K562 (cell line): ENCODE results near the gene CRIP1.

ENCODE experiments used
- BHLHE40 ChIP-seq: IDR thresholded peaks from 2 replicates; pipeline ENCODE4 v1.6.1; 2011; ENCODE audit warnings: low read length, improper control_type of control experiment
- CBFA2T2 ChIP-seq: fragments of 450-650 bp; conservative IDR thresholded peaks from 2 replicates; pipeline ENCODE4 v1.6.1; 2017; ENCODE audit warnings: mild to moderate bottlenecking
- ELK1 ChIP-seq: sonication (generic); formaldehyde crosslinking; IDR thresholded peaks from 2 replicates; pipeline ENCODE4 v1.8.1; 2022; ENCODE audit warnings: missing genetic modification reagents
- EP300 ChIP-seq: IDR thresholded peaks from 2 replicates; pipeline ENCODE4 v1.6.1; 2012; ENCODE audit warnings: low read length, improper control_type of control experiment
- MYBL2 ChIP-seq, 2 experiments: fragments of 450-650 bp in 1 of 2; sonication (generic) in 1 of 2; formaldehyde crosslinking in 1 of 2; IDR thresholded peaks; 2 replicates each; pipeline versions ENCODE4 v1.6.1 to v1.8.1; 2017 to 2022; ENCODE audit warnings: borderline replicate concordance in 1 of 2, inconsistent platforms in 1 of 2, low read depth in 1 of 2, mild to moderate bottlenecking in 1 of 2, missing genetic modification reagents in 1 of 2, moderate library complexity in 1 of 2
- PATZ1 ChIP-seq: fragments of 250-450 bp; sonication (Bioruptor Pico); IDR thresholded peaks from 2 replicates; pipeline ENCODE4 v1.5.0; 2020; ENCODE audit warnings: mild to moderate bottlenecking, borderline replicate concordance
- POLR2A ChIP-seq: fragments of 450-650 bp; conservative IDR thresholded peaks from 2 replicates; pipeline ENCODE4 v1.6.1; 2016
- TAF9B ChIP-seq: fragments of 450-650 bp; IDR thresholded peaks from 2 replicates; pipeline ENCODE4 v1.6.1; 2018; ENCODE audit warnings: mild to moderate bottlenecking; ENCODE audit not compliant: partially characterized antibody
- VEZF1 ChIP-seq: fragments of 200-800 bp; sonication (Bioruptor generic); IDR thresholded peaks from 2 replicates; pipeline ENCODE4 v1.6.1; 2017; ENCODE audit warnings: missing genetic modification characterization, missing compliant biosample characterization
- ZBTB40 ChIP-seq, 2 experiments: fragments of 450-650 bp in 1 of 2; sonication (generic) in 1 of 2; formaldehyde crosslinking in 1 of 2; IDR thresholded peaks; 2 replicates each; pipeline versions ENCODE4 v1.7.1 to v1.9.0; 2016 to 2022; ENCODE audit warnings: inconsistent platforms in 1 of 2, mild to moderate bottlenecking in 1 of 2, missing genetic modification reagents in 1 of 2
- ZNF274 ChIP-seq: IDR thresholded peaks from 2 replicates; pipeline ENCODE4 v1.6.1; 2011; ENCODE audit warnings: low read depth, mild to moderate bottlenecking, low read length, moderate library complexity, borderline replicate concordance
- ZNF592 ChIP-seq: fragments of 450-650 bp; IDR thresholded peaks from 2 replicates; pipeline ENCODE4 v1.6.1; 2017; ENCODE audit warnings: antibody characterized with exemption, mild to moderate bottlenecking

- TF ChIP-seq ZBTB40 (IDR thresholded peaks at IDR 0.05) (no peak), ZBTB40 (CRISPR knock-in tag; IDR thresholded peaks at IDR 0.05) (no peak), ELK1 (no peak), ZNF592 (no peak), POLR2A (no peak), CBFA2T2 (no peak), MYBL2 (IDR thresholded peaks at IDR 0.05; ENCODE audit: low read depth) (no peak), MYBL2 (CRISPR knock-in tag; IDR thresholded peaks at IDR 0.05; ENCODE audit: borderline replicate concordance) (no peak), BHLHE40 (no peak), EP300 (no peak), ZNF274 (no peak), TAF9B (no peak), VEZF1 (no peak), PATZ1 (no peak)
These were observed 18.4 kb downstream of the CRIP1 start for GRCh38 chr14:105505101-105505500.
